H1 (cell line): ENCODE data around the gene LRRC4C. TPM values are rescaled to one million over a fixed set of nuclear protein-coding genes. Genes with fewer than 3 reads are reported as not detected.

Experiments
- ASH2L ChIP-seq: fragments of 200-600, 300-600 bp; sonication (generic); IDR thresholded peaks from one replicate; pipeline ENCODE4 v1.7.1; 2017; ENCODE audit warnings: low read length
- BACH1 ChIP-seq: IDR thresholded peaks from 2 replicates; pipeline ENCODE4 v1.6.1; 2012; ENCODE audit warnings: low read length, improper control_type of control experiment
- GTF2F1 ChIP-seq: IDR thresholded peaks from 2 replicates; pipeline ENCODE4 v1.6.1; 2012; ENCODE audit warnings: low read depth, low read length, improper control_type of control experiment, borderline replicate concordance
- PHF8 ChIP-seq: fragments of 200-600 bp; sonication (generic); conservative IDR thresholded peaks from 2 replicates; pipeline ENCODE4 v1.7.1; 2012; ENCODE audit warnings: low read depth, mild to moderate bottlenecking, inconsistent platforms, low read length, moderate library complexity
- POLR2AphosphoS5 ChIP-seq: IDR thresholded peaks from 2 replicates; pipeline ENCODE4 v1.6.1; 2011; ENCODE audit warnings: low read depth, low read length
- RFX5 ChIP-seq: IDR thresholded peaks from 2 replicates; pipeline ENCODE4 v1.6.1; 2011; ENCODE audit warnings: low read depth, low read length, improper control_type of control experiment, borderline replicate concordance
- SIN3A ChIP-seq, 2 experiments: IDR thresholded peaks in 1 of 2; conservative IDR thresholded peaks in 1 of 2; 2 replicates each; pipeline ENCODE4 v1.6.1; 2011 to 2012; ENCODE audit warnings: low read length in 2 of 2, improper control_type of control experiment in 1 of 2, low read depth in 1 of 2, mild to moderate bottlenecking in 1 of 2
- polyA plus RNA-seq, 7 experiments: library from polyadenylated mRNA; depleted of rRNA in 3 of 7; stranded (reverse) in 5 of 7; unstranded in 2 of 7; fragments of >200 nt in 5 of 7; fragments of 200-250 nt in 2 of 7; gene quantifications; 1 replicate in 5 of 7; 2 replicates in 1 of 7; 4 replicates in 1 of 7; pipeline versions ENCODE4 v1.2.1 to v1.2.3, GENCODE V29; 2011 to 2013; ENCODE audit warnings: missing spikeins in 2 of 7, mixed read lengths in 2 of 7
- total RNA-seq: library from RNA; stranded (reverse); fragmentation: NEBNext Ultra II Directional; extraction: Animal tissue kit (Norgen Biotek cat#: 25700); gene quantifications from 2 replicates; pipeline ENCODE4 v1.2.1, GENCODE V29; 2021

The LRRC4C gene
- total and polyA plus RNA-seq, 2 of the 8 experiments (the other 6 are each of a cell fraction or from before 2014, with no cell fraction given), result 0.23 to 2.2 TPM

GRCh38 chr11:40513281-40513680, 946.2 kb downstream of the LRRC4C start (continued):
- TF ChIP-seq RFX5, result no peak
- no peak for TF ChIP-seq SIN3A (conservative IDR thresholded peaks at IDR 0.05 in 1 of 2, IDR thresholded peaks at IDR 0.05 in 1 of 2; ENCODE audit: low read depth in 1 of 2, low read length in 2 of 2)
- no peak for TF ChIP-seq PHF8
- no peak for TF ChIP-seq POLR2AphosphoS5
- no peak for TF ChIP-seq GTF2F1
- TF ChIP-seq BACH1, result no peak
- TF ChIP-seq ASH2L, result no peak
- TF ChIP-seq, all 59 proteins: peak for 0
